HepG2 (cell line): ENCODE results near the gene SMARCA2. TPM values are rescaled to one million over a fixed set of nuclear protein-coding genes. Genes with fewer than 3 reads are reported as not detected.

Experiments
- ATAC-seq: fragments of 200-7000 bp; cut with Tn5 transposase; 3 replicates; pipeline ENCODE4 v1.9.1; 2020; ENCODE audit warnings: mild to moderate bottlenecking, moderate library complexity
- BruUV-seq: library from RNA; stranded (reverse); fragments of 400-500 nt; replicated peaks from 2 replicates; lab custom pipeline; 2021; lab: Mats Ljungman, UMichigan
- CTCF ChIA-PET: fragments of 300-600 bp; formaldehyde crosslinking; extraction: SDS; loops from one replicate; lab custom pipeline; 2021; ENCODE audit warnings: low total read pairs, inconsistent platforms, low intra/inter-chr PET ratio; lab: Yijun Ruan, JAX
- POLR2A ChIA-PET: fragments of 350-600 bp; sonication (Branson Sonifier 250); formaldehyde crosslinking; loops from one replicate; lab custom pipeline; 2020; ENCODE audit warnings: antibody characterized with exemption, inconsistent platforms; lab: Yijun Ruan, JAX
- DNase-seq: peaks from one replicate; pipeline ENCODE4 v3.0.0-alpha.2; 2015; ENCODE audit warnings: low spot score
- FAIRE-seq: peaks from 3 replicates; lab custom pipeline; 2011; peaks lifted over from hg19 to GRCh38; lab: Jason Lieb, UNC
- H2AFZ ChIP-seq: one replicate; pipeline ENCODE4 v1.6.1; 2011; ENCODE audit warnings: low read length, inconsistent platforms
- H3K27ac ChIP-seq: fragments of 300-600 bp; 3 replicates; pipeline ENCODE4 v1.8.0; 2011; ENCODE audit warnings: mixed run types, mild to moderate bottlenecking, mixed read lengths, low read length, inconsistent platforms; ENCODE audit not compliant: insufficient read depth; ENCODE audit errors: extremely low read length
- H3K27me3 ChIP-seq, 2 experiments: fragments of 200-600 bp in 1 of 2; 2 replicates in 1 of 2; 3 replicates in 1 of 2; pipeline versions ENCODE4 v1.6.0 to v1.8.0; 2011; ENCODE audit warnings: low read length in 2 of 2, mild to moderate bottlenecking in 2 of 2, moderate library complexity in 2 of 2, inconsistent platforms in 1 of 2; ENCODE audit not compliant: insufficient read depth in 2 of 2, control insufficient read depth in 1 of 2
- H3K36me3 ChIP-seq, 2 experiments: fragments of 200-600 bp in 1 of 2; replicated peaks in 1 of 2; 2 replicates in 1 of 2; 3 replicates in 1 of 2; pipeline versions ENCODE4 v1.5.1 to v1.8.0; 2011; ENCODE audit warnings: low read length in 2 of 2, inconsistent platforms in 1 of 2; ENCODE audit not compliant: insufficient read depth in 2 of 2, control insufficient read depth in 1 of 2
- H3K4me1 ChIP-seq: 2 replicates; pipeline ENCODE4 v1.5.1; 2012; ENCODE audit warnings: low read length, inconsistent platforms; ENCODE audit not compliant: insufficient read depth
- H3K4me2 ChIP-seq: 2 replicates; pipeline ENCODE4 v1.6.0; 2011; ENCODE audit warnings: low read depth, low read length, inconsistent platforms
- H3K4me3 ChIP-seq, 3 experiments: fragments of 200-600 bp in 1 of 3; sonication (generic), shearing (Covaris generic) in 1 of 3; replicated peaks in 1 of 3; 2 replicates each; pipeline ENCODE4 v1.5.1; 2011 to 2016; ENCODE audit warnings: low read length in 3 of 3, inconsistent platforms in 2 of 3, low read depth in 2 of 3, mild to moderate bottlenecking in 2 of 3, control low read depth in 1 of 3, mixed read lengths in 1 of 3; ENCODE audit not compliant: insufficient read depth in 1 of 3
- H3K79me2 ChIP-seq: one replicate; pipeline ENCODE4 v1.6.1; 2011; ENCODE audit warnings: low read length, inconsistent platforms; ENCODE audit not compliant: insufficient read depth
- H3K9ac ChIP-seq: 2 replicates; pipeline ENCODE4 v1.6.0; 2011; ENCODE audit warnings: mild to moderate bottlenecking, low read depth, low read length, inconsistent platforms; ENCODE audit not compliant: insufficient read depth
- H3K9me3 ChIP-seq: 2 replicates; pipeline ENCODE4 v1.5.1; 2012; ENCODE audit warnings: mild to moderate bottlenecking, low read length
- H4K20me1 ChIP-seq: 2 replicates; pipeline ENCODE4 v1.6.0; 2011; ENCODE audit warnings: inconsistent platforms, mild to moderate bottlenecking, low read length, moderate library complexity; ENCODE audit not compliant: insufficient read depth
- BCL3 ChIP-seq: sonication (generic); formaldehyde crosslinking; IDR thresholded peaks from 2 replicates; pipeline ENCODE4 v1.5.1; 2020; ENCODE audit warnings: mild to moderate bottlenecking, missing genetic modification reagents, moderate library complexity
- CBX1 ChIP-seq: IDR thresholded peaks from one replicate; pipeline ENCODE4 v1.6.1; 2016; ENCODE audit warnings: antibody characterized with exemption, low read depth
- E2F5 ChIP-seq: sonication (generic); formaldehyde crosslinking; conservative IDR thresholded peaks from 2 replicates; pipeline ENCODE4 v1.4.0; 2020; ENCODE audit warnings: missing genetic modification reagents
- FOXO1 ChIP-seq: sonication (generic); formaldehyde crosslinking; IDR thresholded peaks from 2 replicates; pipeline ENCODE4 v1.4.0; 2020; ENCODE audit warnings: missing genetic modification reagents
- HNRNPUL1 ChIP-seq: fragments of 200-400 bp; formaldehyde crosslinking; IDR thresholded peaks from 2 replicates; pipeline ENCODE4 v1.6.1; 2017; ENCODE audit warnings: low read depth, mild to moderate bottlenecking, low read length, moderate library complexity
- IRX3 ChIP-seq: sonication (generic); formaldehyde crosslinking; IDR thresholded peaks from 2 replicates; pipeline ENCODE4 v1.8.1; 2023; ENCODE audit warnings: mild to moderate bottlenecking, low read depth, missing genetic modification reagents, borderline replicate concordance
- KMT2A ChIP-seq: sonication (generic); formaldehyde crosslinking; IDR thresholded peaks from 2 replicates; pipeline ENCODE4 v1.4.0; 2020; ENCODE audit warnings: missing genetic modification reagents
- RBAK ChIP-seq: sonication (generic); formaldehyde crosslinking; IDR thresholded peaks from 2 replicates; pipeline ENCODE4 v1.5.1; 2020; ENCODE audit warnings: mild to moderate bottlenecking, missing genetic modification reagents
- RXRA ChIP-seq: sonication (generic); formaldehyde crosslinking; IDR thresholded peaks from 2 replicates; pipeline ENCODE4 v1.5.1; 2020; ENCODE audit warnings: missing genetic modification reagents
- SMAD3 ChIP-seq: sonication (generic); formaldehyde crosslinking; IDR thresholded peaks from 2 replicates; pipeline ENCODE4 v1.4.0; 2020; ENCODE audit warnings: missing genetic modification reagents
- ZFP91 ChIP-seq: sonication (generic); formaldehyde crosslinking; IDR thresholded peaks from 2 replicates; pipeline ENCODE4 v1.9.0; 2022; ENCODE audit warnings: missing genetic modification reagents, mild to moderate bottlenecking, borderline replicate concordance
- ZNF251 ChIP-seq: sonication (generic); formaldehyde crosslinking; IDR thresholded peaks from 2 replicates; pipeline ENCODE4 v1.9.0; 2021; ENCODE audit warnings: mild to moderate bottlenecking, missing genetic modification reagents
- ZNF432 ChIP-seq: sonication (generic); formaldehyde crosslinking; IDR thresholded peaks from 2 replicates; pipeline ENCODE4 v1.5.0; 2020; ENCODE audit warnings: missing genetic modification reagents, mild to moderate bottlenecking, borderline replicate concordance
- ZNF496 ChIP-seq: sonication (generic); formaldehyde crosslinking; IDR thresholded peaks from 2 replicates; pipeline ENCODE4 v1.8.1; 2023; ENCODE audit warnings: mild to moderate bottlenecking, moderate library complexity, missing genetic modification reagents; ENCODE audit not compliant: insufficient replicate concordance
- ZNF552 ChIP-seq: sonication (generic); formaldehyde crosslinking; IDR thresholded peaks from 2 replicates; pipeline ENCODE4 v1.9.0; 2022; ENCODE audit warnings: missing genetic modification reagents, mild to moderate bottlenecking, borderline replicate concordance
- ZNF558 ChIP-seq: sonication (generic); formaldehyde crosslinking; IDR thresholded peaks from 2 replicates; pipeline ENCODE4 v1.9.0; 2022; ENCODE audit warnings: mild to moderate bottlenecking, missing genetic modification reagents, borderline replicate concordance
- ZNF773 ChIP-seq: sonication (generic); formaldehyde crosslinking; IDR thresholded peaks from 2 replicates; pipeline ENCODE4 v1.4.0; 2020; ENCODE audit warnings: missing genetic modification reagents, borderline replicate concordance
- WGBS: methylation state at CpG from one replicate; pipeline ENCODE4 v1.1.6; 2017; ENCODE audit warnings: low lambda C conversion rate; 5-methylcytosine and 5-hydroxymethylcytosine counted together
- in situ Hi-C: cut with HindIII; loops from 2 replicates; pipeline ENCODE4 v1.10.0; 2017; ENCODE audit warnings: low pct_unique_long_range_greater_than_20kb; ENCODE audit not compliant: extremely low pct_ligation_motif_present
- intact Hi-C: fragments of 100-400 bp; cut with micrococcal nuclease; formaldehyde crosslinking; loops from one replicate; pipeline ENCODE4 v1.10.0; 2022; ENCODE audit not compliant: unreplicated experiment
- polyA plus RNA-seq, 8 experiments: library from polyadenylated mRNA; depleted of rRNA in 3 of 8; stranded (reverse) in 7 of 8; unstranded in 1 of 8; fragments of >200 nt; fragmentation: Illumina TruSeq in 4 of 8; extraction: Trizol in 4 of 8; gene quantifications; 2 replicates each; pipeline versions ENCODE4 v1.2.1 to v1.2.3, GENCODE V29; 2011 to 2016; ENCODE audit warnings: low read depth in 4 of 8, missing spikeins in 1 of 8, mixed read lengths in 1 of 8; ENCODE audit not compliant: insufficient read depth in 1 of 8
- total RNA-seq, 5 experiments: library from RNA; depleted of rRNA; stranded (reverse); fragments of >200 nt; fragmentation: Illumina TruSeq; extraction: Trizol; gene quantifications; 2 replicates each; pipeline ENCODE4 v1.2.3, GENCODE V29; 2016; ENCODE audit warnings: low read depth in 1 of 5

SMARCA2 gene
- total and polyA plus RNA-seq, 2 of the 13 experiments (the other 11 are each of a cell fraction or from before 2014, with no cell fraction given), result 22.5 to 23.7 TPM

GRCh38 chr9:1969898-1970297 lies 45.2 kb upstream of the SMARCA2 start:
- POLR2A ChIA-PET, result no interaction called here
- CTCF ChIA-PET, result no interaction called here
- DNase-seq (no peak), ATAC-seq (no peak)
- intact Hi-C loops, result no loop called here
- no peak overlapping the region for H3K4me3 ChIP-seq
- H3K4me1 ChIP-seq, result no peaks in the 10 kb centered on the region
- no peak overlapping the region for H3K9ac ChIP-seq
- TF ChIP-seq ZNF552 (no peak), ZNF251 (no peak), KMT2A (no peak), FOXO1 (no peak), ZNF773 (CRISPR knock-in tag) (no peak), RBAK (no peak), CBX1 (no peak), HNRNPUL1 (no peak)
- TF ChIP-seq, all 625 proteins: peak for 0
- Histone ChIP-seq H3K79me2 (no peaks in the 10 kb centered on the region), H3K9me3 (no peaks in the 10 kb centered on the region; the same call in 1 of the 2 replicates), H2AFZ (no peak overlapping the region), H3K4me2 (no peak overlapping the region), H3K27me3 (no peaks in the 10 kb centered on the region), H3K36me3 (no peaks in the 10 kb centered on the region), H3K27ac (no peak overlapping the region), H4K20me1 (no peaks in the 10 kb centered on the region)
- no TSS peak for BruUV-seq
- FAIRE-seq, result no peak
- in situ Hi-C loops, result no loop called here
- WGBS, result 3% methylated on average over 1 of the region's 1 CpG

GRCh38 chr9:1972672-1973071 lies 42.5 kb upstream of the SMARCA2 start:
- DNase-seq (no peak), ATAC-seq (no peak), FAIRE-seq (no peak)
- intact Hi-C loops (no loop called here), in situ Hi-C loops (no loop called here)
- no peaks in the 10 kb centered on the region for H3K4me1 ChIP-seq
- H3K27me3 ChIP-seq, result no peaks in the 10 kb centered on the region
- BruUV-seq, result no TSS peak
- H3K4me2 ChIP-seq, result no peak overlapping the region
- H3K9me3 ChIP-seq, result no peaks in the 10 kb centered on the region; the same call in 1 of the 2 replicates
- ChIA-PET POLR2A (no interaction called here), CTCF (no interaction called here)
- H3K79me2 ChIP-seq, result no peaks in the 10 kb centered on the region
- no peaks in the 10 kb centered on the region for H4K20me1 ChIP-seq
- H3K9ac ChIP-seq, result no peak overlapping the region
- no peak overlapping the region for H3K27ac ChIP-seq
- no peak overlapping the region for H3K4me3 ChIP-seq
- H2AFZ ChIP-seq, result no peak overlapping the region
- no peaks in the 10 kb centered on the region for H3K36me3 ChIP-seq
- TF ChIP-seq SMAD3 (CRISPR knock-in tag) (no peak), ZNF432 (CRISPR knock-in tag) (no peak), E2F5 (no peak), RXRA (CRISPR knock-in tag) (no peak), ZNF558 (CRISPR knock-in tag) (no peak), ZFP91 (no peak), ZNF496 (CRISPR knock-in tag) (no peak), BCL3 (CRISPR knock-in tag) (no peak), IRX3 (no peak)
